NCI-H524 treated with DMSO at 0.1 percent for 48 hours (cell line): ENCODE data around the gene ZNF280A.
"Not testable (repeated sequence)": the region's sequence is repeated elsewhere in the genome, so short reads cannot be mapped to it uniquely, and the experiment has no call there.

ENCODE experiments used
- DNase-seq: peaks from one replicate; lab custom pipeline; 2025; lab: John Stamatoyannopoulos, UW

The ZNF280A gene

DNA sequence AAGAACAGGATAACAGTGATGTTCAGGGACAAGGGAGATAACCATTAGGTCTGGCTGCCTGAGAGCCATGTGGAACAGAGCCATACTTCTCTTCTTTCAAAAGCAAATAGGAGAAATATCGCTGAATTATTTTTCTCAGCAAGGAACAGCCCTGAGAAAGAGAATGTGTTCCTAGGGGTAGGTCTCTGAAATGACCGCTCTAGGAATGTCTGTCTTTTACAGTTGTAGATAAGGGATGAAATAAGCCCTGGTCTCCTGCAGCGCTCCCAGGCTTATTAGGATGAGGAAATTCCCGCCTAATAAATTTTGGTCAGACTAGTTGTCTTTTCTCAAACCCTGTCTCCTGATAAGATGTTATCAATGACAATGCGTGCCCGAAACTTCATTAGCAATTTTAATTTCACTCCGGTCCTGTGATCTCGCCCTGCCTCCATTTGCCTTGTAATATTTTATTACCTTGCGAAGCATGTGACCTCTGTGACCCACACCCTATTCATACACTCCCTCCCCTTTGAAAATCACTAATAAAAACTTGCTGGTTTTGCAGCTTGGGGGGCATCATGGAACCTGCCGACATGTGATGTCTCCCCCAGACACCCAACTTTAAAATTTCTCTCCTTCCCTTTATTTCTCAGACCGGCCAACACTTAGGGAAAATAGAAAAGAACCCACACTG is 51.1 kb downstream of the ZNF280A start:
- not testable (repeated sequence) for DNase-seq

DNA sequence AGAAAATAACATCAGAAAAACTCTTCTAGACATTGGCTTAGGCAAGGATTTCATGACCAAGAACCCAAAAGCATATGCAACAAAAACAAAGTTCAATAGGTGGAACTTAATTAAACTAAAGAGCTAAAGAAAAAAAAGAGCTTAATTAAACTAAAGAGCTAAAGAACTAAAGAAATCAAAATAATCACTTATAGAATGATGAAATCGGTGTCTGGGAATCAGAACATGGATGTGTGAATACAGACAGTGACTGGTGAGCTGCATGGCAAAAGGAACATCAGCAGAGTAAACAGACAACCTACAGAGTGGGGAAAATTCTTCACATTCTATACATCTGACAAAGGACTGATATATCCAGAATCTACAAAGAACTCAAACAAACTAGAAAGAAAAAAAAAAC is 53.0 kb downstream of the ZNF280A start:
- DNase-seq = no peak

GRCh38 chr22:22465782-22466181 is 54.3 kb downstream of the ZNF280A start:
- no peak for DNase-seq

DNA sequence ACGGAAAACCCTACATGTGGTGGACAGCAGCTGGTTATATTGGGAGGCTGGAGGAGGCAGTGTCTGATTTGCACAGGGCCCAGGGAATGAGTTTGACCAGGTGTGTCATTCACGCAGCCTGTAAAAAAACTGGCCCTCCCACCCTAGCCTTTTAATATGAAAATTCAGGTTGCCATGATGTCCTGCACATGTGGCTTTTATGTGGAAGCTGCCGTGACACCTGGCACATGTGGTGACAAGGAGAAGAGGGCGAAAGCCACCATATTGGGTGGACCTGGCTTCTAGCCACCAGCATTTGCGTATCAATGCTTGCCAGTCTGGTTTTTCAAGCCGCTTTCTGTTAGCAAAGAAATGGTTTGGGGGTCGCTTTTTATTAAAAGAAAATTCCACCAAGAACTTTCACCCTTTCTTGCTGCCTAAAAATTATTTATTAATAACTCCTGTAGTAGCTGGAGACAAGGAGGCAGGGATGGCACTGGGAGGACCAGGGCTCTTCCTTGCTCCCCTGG is 54.9 kb downstream of the ZNF280A start:
- no peak for DNase-seq

GRCh38 chr22:22464541-22465054 is 55.5 kb downstream of the ZNF280A start:
- DNase-seq = no peak

DNA sequence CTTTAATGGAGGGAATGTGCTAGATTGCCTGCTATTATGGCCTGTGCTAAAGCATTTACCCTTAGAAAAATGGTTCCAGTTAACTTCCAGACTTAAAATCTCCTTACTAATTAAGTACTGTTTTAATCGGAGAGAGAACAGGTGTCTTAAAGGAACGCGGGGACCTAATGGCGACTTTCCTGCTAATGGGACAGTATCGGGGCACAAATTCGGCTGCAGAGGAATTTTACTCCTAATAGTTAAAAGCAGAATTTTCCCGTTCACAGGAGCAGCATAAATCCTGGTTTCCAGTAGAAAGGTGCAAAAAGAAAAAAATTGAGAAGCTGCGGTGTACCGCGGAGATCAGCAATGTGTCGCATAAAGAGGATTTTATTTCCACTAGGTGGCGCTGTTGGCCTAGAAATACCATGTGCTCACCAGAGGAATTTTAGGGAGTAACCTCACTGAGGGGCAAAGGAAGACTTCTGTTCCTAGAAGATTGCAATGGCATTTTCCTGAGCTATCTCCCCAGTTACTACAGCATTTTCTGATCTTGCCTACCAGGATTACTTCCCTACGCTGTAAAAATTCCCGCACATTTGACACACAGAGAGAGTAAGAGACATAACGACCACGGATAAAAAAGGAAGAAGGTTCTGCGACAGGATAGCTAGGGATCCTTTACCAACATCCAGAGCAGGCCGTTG is 56.1 kb downstream of the ZNF280A start:
- DNase-seq = no peak
